ENCODE results near the gene CFAP77.
"Not testable (repeated sequence)": the region's sequence is repeated elsewhere in the genome, so short reads cannot be mapped to it uniquely, and the experiment has no call there.

CFAP77 gene

GRCh38 chr9:132409828-132410528, at the start of gene CFAP77:
Gene CFAP77 (plus strand): TSS chr9:132410211. CDS start chr9:132410272, 61 bp downstream.
- no peak for DNase-seq (ENCODE audit: low spot score in 2 of 2)
- Mint-ChIP-seq H3K9me3 (no peaks in the 10 kb centered on the region), H3K4me1 (peaks cover 37% of the 10 kb centered on the region), H3K27ac (ENCODE audit: low read depth) (no peak within 1 kb of the TSS), H3K27me3 (peaks cover 44% of the 10 kb centered on the region), H3K4me3 (peak within 1 kb of the TSS; percentile 67), H3K36me3 (ENCODE audit: insufficient read depth) (peaks cover 6% of the 10 kb centered on the region)
- ATAC-seq (replicated peaks; ENCODE audit: extremely low read depth, poor library complexity, severe bottlenecking): no peak

DNA sequence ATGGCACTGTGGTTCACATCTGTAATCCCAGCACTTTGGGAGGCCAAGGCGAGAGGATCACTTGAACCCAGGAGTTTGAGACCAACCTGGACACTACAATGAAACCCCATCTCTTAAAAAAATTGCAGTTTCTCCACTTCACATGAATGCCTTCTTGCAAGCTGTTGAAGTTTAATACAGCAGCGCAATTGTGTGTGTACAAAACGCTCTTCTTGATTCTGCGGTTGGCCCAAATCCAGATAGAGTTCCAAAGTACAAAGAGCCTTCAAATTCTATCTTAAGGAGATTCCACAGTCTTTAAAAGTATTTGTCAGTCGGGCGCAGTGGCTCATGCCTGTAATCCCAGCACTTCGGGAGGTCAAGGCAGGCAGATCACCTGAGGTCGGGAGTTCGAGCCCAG, 45.9 kb upstream of the CFAP77 start:
- H3K27me3 Mint-ChIP-seq: no peaks in the 10 kb centered on the region
- DNase-seq (ENCODE audit: low spot score in 2 of 2): no peak
- no peak for ATAC-seq (replicated peaks; ENCODE audit: extremely low read depth, poor library complexity, severe bottlenecking)
- peaks cover 5% of the 10 kb centered on the region for H3K4me1 Mint-ChIP-seq
- no peak overlapping the region for H3K27ac Mint-ChIP-seq (ENCODE audit: low read depth)
- H3K4me3 Mint-ChIP-seq: no peak overlapping the region
- H3K36me3 Mint-ChIP-seq (ENCODE audit: insufficient read depth): no peaks in the 10 kb centered on the region
- H3K9me3 Mint-ChIP-seq: no peaks in the 10 kb centered on the region

- DNase-seq (ENCODE audit: low spot score in 2 of 2): no peak
- no peaks in the 10 kb centered on the region for H3K4me1 Mint-ChIP-seq
- H3K36me3 Mint-ChIP-seq (ENCODE audit: insufficient read depth): peaks cover 1% of the 10 kb centered on the region
- no peak overlapping the region for H3K27ac Mint-ChIP-seq (ENCODE audit: low read depth)
- no peak for ATAC-seq (replicated peaks; ENCODE audit: extremely low read depth, poor library complexity, severe bottlenecking)
- H3K9me3 Mint-ChIP-seq: no peaks in the 10 kb centered on the region
- no peak overlapping the region for H3K4me3 Mint-ChIP-seq
- no peaks in the 10 kb centered on the region for H3K27me3 Mint-ChIP-seq
These were observed 44.0 kb upstream of the CFAP77 start for GRCh38 chr9:132365986-132366385.

GRCh38 chr9:132366481-132366880, 43.5 kb upstream of the CFAP77 start:
- Mint-ChIP-seq H3K9me3 (no peaks in the 10 kb centered on the region), H3K4me1 (no peaks in the 10 kb centered on the region), H3K27me3 (no peaks in the 10 kb centered on the region), H3K4me3 (no peak overlapping the region), H3K27ac (ENCODE audit: low read depth) (peak overlapping the region; percentile 21), H3K36me3 (ENCODE audit: insufficient read depth) (peaks cover 1% of the 10 kb centered on the region)
- DNase-seq (ENCODE audit: low spot score in 2 of 2): no peak
- ATAC-seq (replicated peaks; ENCODE audit: extremely low read depth, poor library complexity, severe bottlenecking): no peak

DNA sequence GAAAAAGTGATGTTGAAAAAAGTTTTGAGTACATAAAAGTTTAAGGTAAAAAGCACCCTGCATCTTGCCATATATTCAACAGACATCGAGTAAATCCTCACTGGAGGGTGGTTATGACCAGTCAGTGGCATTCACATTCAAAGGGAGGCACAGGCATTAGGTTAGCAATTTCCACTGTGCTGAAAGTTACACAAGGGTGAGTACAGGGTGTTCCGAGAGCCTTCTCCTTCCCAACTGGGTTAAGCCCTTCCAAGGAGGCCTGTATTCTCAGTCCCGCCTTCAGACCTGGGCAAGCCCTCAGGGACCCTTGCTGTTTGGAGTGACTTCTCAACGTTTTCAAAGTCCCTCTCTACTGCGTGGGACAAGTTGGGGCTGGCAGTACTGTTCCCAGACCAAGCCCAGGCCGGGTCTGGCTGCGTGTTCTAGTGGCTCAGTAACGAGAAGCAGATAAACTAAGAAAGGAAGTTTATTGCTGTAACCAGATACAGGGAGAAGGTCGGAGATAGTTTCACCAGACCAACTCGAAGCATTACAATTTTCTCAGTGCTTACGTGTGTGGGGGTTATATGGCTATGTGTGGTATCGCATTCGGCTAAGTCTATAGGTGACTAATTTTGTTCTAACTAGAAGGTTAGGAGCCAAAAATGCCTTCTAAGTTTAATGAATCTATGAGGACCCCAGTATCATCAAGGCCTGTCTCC, 42.2 kb upstream of the CFAP77 start:
- Mint-ChIP-seq H3K27me3 (no peaks in the 10 kb centered on the region), H3K36me3 (ENCODE audit: insufficient read depth) (peaks cover 1% of the 10 kb centered on the region), H3K9me3 (no peaks in the 10 kb centered on the region), H3K27ac (ENCODE audit: low read depth) (no peak overlapping the region), H3K4me3 (no peak overlapping the region), H3K4me1 (peaks cover 7% of the 10 kb centered on the region)
- ATAC-seq (replicated peaks; ENCODE audit: extremely low read depth, poor library complexity, severe bottlenecking) (no peak), DNase-seq (ENCODE audit: low spot score in 2 of 2) (no peak)

DNA sequence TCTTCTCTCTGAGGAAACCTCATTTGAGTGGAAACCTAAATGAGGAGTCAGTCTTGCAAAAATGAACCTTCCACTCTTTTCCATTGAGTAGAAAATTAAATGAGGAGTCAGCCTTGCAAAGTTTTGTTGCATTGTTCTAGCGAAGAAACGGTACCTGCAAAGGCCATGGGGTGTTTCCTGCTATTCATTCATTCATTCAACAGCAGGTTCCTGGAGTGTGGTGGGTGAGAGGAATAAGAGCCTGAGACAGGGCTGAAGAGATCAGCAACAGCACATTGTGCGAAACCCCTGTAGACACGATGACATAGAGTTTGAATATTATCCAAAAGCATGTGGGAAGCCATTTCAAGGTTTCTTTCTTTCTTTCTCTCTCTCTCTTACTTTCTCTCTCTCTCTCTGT, 40.6 kb upstream of the CFAP77 start:
- no peak for DNase-seq (ENCODE audit: low spot score in 2 of 2)
- H3K27me3 Mint-ChIP-seq: no peaks in the 10 kb centered on the region
- ATAC-seq (replicated peaks; ENCODE audit: extremely low read depth, poor library complexity, severe bottlenecking): no peak

DNA sequence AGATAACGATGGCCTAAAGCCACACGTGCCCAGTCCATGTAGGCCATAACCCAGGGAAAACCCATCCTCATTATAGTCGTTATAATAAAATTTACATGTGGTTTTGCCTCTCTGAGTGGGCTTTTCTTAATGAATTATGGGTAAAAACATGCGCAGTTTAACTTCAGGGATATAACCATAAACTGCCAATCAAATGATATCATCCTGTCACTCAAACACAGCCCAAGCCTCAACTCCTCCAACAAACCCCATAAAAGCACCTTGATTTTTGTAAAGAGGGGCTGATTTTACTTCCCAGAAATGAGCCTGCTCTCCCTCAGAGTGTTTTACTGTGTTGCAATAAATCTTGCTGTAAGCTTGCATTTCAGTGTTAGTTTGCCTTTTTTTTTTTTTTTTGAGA, 39.4 kb upstream of the CFAP77 start:
- Mint-ChIP-seq H3K27me3 (no peaks in the 10 kb centered on the region), H3K4me1 (peaks cover 9% of the 10 kb centered on the region), H3K36me3 (ENCODE audit: insufficient read depth) (peaks cover 2% of the 10 kb centered on the region), H3K9me3 (no peaks in the 10 kb centered on the region), H3K4me3 (no peak overlapping the region), H3K27ac (ENCODE audit: low read depth) (no peak overlapping the region)
- no peak for ATAC-seq (replicated peaks; ENCODE audit: extremely low read depth, poor library complexity, severe bottlenecking)
- DNase-seq (ENCODE audit: low spot score in 2 of 2): no peak

More for the DNA sequence above, 40.6 kb upstream of the CFAP77 start:
- Mint-ChIP-seq H3K9me3 (no peaks in the 10 kb centered on the region), H3K27ac (ENCODE audit: low read depth) (no peak overlapping the region), H3K4me1 (peaks cover 9% of the 10 kb centered on the region), H3K4me3 (no peak overlapping the region), H3K36me3 (ENCODE audit: insufficient read depth) (peaks cover 1% of the 10 kb centered on the region)

- peaks cover 9% of the 10 kb centered on the region for H3K4me1 Mint-ChIP-seq
- H3K36me3 Mint-ChIP-seq (ENCODE audit: insufficient read depth): peaks cover 13% of the 10 kb centered on the region
- peak overlapping the region; percentile 39 for H3K27ac Mint-ChIP-seq (ENCODE audit: low read depth)
- peak; percentile 24 for ATAC-seq (replicated peaks; ENCODE audit: extremely low read depth, poor library complexity, severe bottlenecking)
- H3K9me3 Mint-ChIP-seq: no peaks in the 10 kb centered on the region
- no peaks in the 10 kb centered on the region for H3K27me3 Mint-ChIP-seq
- no peak for DNase-seq (ENCODE audit: low spot score in 2 of 2)
- H3K4me3 Mint-ChIP-seq: peak overlapping the region; percentile 48
These were observed 37.6 kb upstream of the CFAP77 start for GRCh38 chr9:132372177-132373095.

DNA sequence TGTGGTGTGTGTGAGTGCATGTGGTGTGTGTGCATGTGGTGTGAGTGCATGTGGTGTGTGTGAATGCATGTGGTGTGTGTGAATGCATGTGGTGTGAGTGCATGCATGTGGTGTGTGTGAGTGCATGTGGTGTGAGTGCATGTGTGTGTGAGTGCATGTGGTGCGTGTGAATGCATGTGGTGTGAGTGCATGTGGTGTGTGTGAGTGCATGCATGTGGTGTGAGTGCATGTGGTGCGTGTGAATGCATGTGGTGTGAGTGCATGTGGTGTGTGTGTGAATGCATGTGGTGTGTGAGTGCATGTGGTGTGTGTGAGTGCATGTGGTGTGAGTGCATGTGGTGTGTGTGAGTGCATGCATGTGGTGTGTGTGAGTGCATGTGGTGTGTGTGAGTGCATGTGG, 32.2 kb upstream of the CFAP77 start:
- DNase-seq (ENCODE audit: low spot score in 2 of 2); H3K27ac Mint-ChIP-seq (ENCODE audit: low read depth); ATAC-seq (replicated peaks; ENCODE audit: extremely low read depth, poor library complexity, severe bottlenecking); H3K4me3 Mint-ChIP-seq; H3K4me1 Mint-ChIP-seq; H3K27me3 Mint-ChIP-seq; H3K9me3 Mint-ChIP-seq: not testable (repeated sequence)
- peaks cover 23% of the 10 kb centered on the region for H3K36me3 Mint-ChIP-seq (ENCODE audit: insufficient read depth)

DNA sequence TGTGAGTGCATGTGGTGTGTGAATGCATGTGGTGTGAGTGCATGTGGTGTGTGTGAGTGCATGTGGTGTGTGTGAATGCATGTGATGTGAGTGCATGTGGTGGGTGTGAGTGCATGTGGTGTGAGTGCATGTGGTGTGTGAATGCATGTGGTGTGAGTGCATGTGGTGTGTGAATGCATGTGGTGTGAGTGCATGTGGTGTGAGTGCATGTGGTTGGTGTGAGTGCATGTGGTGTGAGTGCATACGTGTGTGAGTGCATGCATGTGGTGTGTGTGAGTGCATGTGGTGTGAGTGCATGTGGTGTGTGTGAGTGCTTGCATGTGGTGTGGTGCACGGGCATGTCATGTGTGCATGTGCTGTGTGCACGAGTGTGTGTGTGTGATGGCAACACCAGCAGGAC, 31.6 kb upstream of the CFAP77 start:
- H3K27ac Mint-ChIP-seq (ENCODE audit: low read depth); ATAC-seq (replicated peaks; ENCODE audit: extremely low read depth, poor library complexity, severe bottlenecking); DNase-seq (ENCODE audit: low spot score in 2 of 2); H3K4me3 Mint-ChIP-seq; H3K9me3 Mint-ChIP-seq; H3K27me3 Mint-ChIP-seq; H3K4me1 Mint-ChIP-seq: not testable (repeated sequence)
- H3K36me3 Mint-ChIP-seq (ENCODE audit: insufficient read depth): peaks cover 28% of the 10 kb centered on the region

DNA sequence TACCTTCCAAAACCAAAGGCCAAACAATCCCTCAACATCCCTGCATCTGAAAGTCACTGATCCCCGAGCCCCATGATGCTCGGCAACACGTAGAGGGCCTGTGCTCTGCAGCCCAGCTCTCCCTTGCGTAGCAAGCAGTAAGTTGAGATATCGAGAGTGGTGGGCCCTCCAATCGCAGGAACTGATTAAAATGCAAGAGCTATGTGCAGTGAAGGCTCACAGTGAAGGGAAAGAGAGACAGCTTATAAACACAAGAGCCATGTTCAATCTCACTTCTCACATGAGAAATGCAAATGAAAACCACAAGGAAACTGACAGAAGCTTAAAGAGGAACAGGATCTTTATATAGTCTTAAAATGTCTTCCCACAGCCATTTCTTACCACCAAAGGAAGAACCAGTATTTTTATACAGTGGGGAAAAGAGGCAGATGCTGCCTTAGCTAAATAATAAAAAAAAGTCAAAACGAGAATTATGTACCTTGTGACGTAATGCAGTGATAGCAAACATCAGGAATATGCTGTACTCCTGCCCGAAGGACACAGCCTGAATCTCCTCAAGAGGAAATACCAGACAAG, 28.0 kb upstream of the CFAP77 start:
- Mint-ChIP-seq H3K9me3 (no peaks in the 10 kb centered on the region), H3K36me3 (ENCODE audit: insufficient read depth) (peaks cover 37% of the 10 kb centered on the region), H3K4me1 (peaks cover 7% of the 10 kb centered on the region), H3K27me3 (no peaks in the 10 kb centered on the region), H3K4me3 (no peak overlapping the region), H3K27ac (ENCODE audit: low read depth) (peak overlapping the region; percentile 30)
- no peak for DNase-seq (ENCODE audit: low spot score in 2 of 2)
- no peak for ATAC-seq (replicated peaks; ENCODE audit: extremely low read depth, poor library complexity, severe bottlenecking)

- H3K27me3 Mint-ChIP-seq: no peaks in the 10 kb centered on the region
- H3K36me3 Mint-ChIP-seq (ENCODE audit: insufficient read depth): peaks cover 50% of the 10 kb centered on the region
- H3K9me3 Mint-ChIP-seq: no peaks in the 10 kb centered on the region
- ATAC-seq (replicated peaks; ENCODE audit: extremely low read depth, poor library complexity, severe bottlenecking) (no peak), DNase-seq (ENCODE audit: low spot score in 2 of 2) (no peak)
- H3K4me1 Mint-ChIP-seq: peaks cover 7% of the 10 kb centered on the region
- no peak overlapping the region for H3K4me3 Mint-ChIP-seq
- no peak overlapping the region for H3K27ac Mint-ChIP-seq (ENCODE audit: low read depth)
These were observed 26.5 kb upstream of the CFAP77 start for GRCh38 chr9:132383462-132383883.

Data from central memory CD8-positive, alpha-beta T cell (primary cell).